OCI-LY1 (cell line): ENCODE measurements around the gene BEST3.

Experiments
- CTCF ChIP-seq: fragments of 200-600 bp; sonication (generic), shearing (Covaris generic); IDR thresholded peaks from 2 replicates; pipeline ENCODE4 v1.5.1; 2017; ENCODE audit warnings: mild to moderate bottlenecking, antibody characterized with exemption, low read length, moderate library complexity, mixed read lengths
- EZH2 ChIP-seq: fragments of 200-600 bp; sonication (generic), shearing (Covaris generic); IDR thresholded peaks from 2 replicates; pipeline ENCODE4 v1.8.0; 2017; ENCODE audit warnings: borderline replicate concordance, mixed run types, mild to moderate bottlenecking, antibody characterized with exemption, low read length, moderate library complexity, mixed read lengths

GRCh38 chr12:69613351-69613750 lies 85.8 kb downstream of the BEST3 start:
- TF ChIP-seq CTCF (no peak), EZH2 (no peak)
